Neuronal stem cell (in vitro differentiated cells): ENCODE measurements around the gene C16orf95.

Experiments
- DNase-seq: peaks from one replicate; pipeline ENCODE4 v3.0.0-alpha.2; 2013; ENCODE audit warnings: low spot score
- H2AFZ ChIP-seq: one replicate; pipeline ENCODE4 v1.6.1; 2013; ENCODE audit warnings: mild to moderate bottlenecking, low read length, inconsistent platforms
- H2AK5ac ChIP-seq: 2 replicates; pipeline ENCODE4 v1.6.1; 2013; ENCODE audit warnings: low read depth, mild to moderate bottlenecking, inconsistent platforms, low read length, moderate library complexity, mixed read lengths
- H2BK120ac ChIP-seq: 2 replicates; pipeline ENCODE4 v1.6.1; 2013; ENCODE audit warnings: low read depth, mild to moderate bottlenecking, inconsistent platforms, low read length, moderate library complexity, mixed read lengths
- H2BK12ac ChIP-seq: one replicate; pipeline ENCODE4 v1.6.1; 2013; ENCODE audit warnings: low read length, inconsistent platforms
- H2BK15ac ChIP-seq: 2 replicates; pipeline ENCODE4 v1.6.1; 2013; ENCODE audit warnings: mild to moderate bottlenecking, low read length, inconsistent platforms, mixed read lengths
- H2BK5ac ChIP-seq: one replicate; pipeline ENCODE4 v1.6.1; 2013; ENCODE audit warnings: inconsistent platforms, mild to moderate bottlenecking, low read length, moderate library complexity
- H3K14ac ChIP-seq: one replicate; pipeline ENCODE4 v1.6.1; 2013; ENCODE audit warnings: low read length, inconsistent platforms
- H3K18ac ChIP-seq: 2 replicates; pipeline ENCODE4 v1.6.1; 2013; ENCODE audit warnings: low read length, inconsistent platforms
- H3K23ac ChIP-seq: 2 replicates; pipeline ENCODE4 v1.6.1; 2013; ENCODE audit warnings: low read depth, mild to moderate bottlenecking, mixed read lengths, low read length, inconsistent platforms; ENCODE audit not compliant: poor library complexity
- H3K27ac ChIP-seq: replicated peaks from 3 replicates; pipeline ENCODE4 v1.5.1; 2013; ENCODE audit warnings: low read length, inconsistent platforms
- H3K27me3 ChIP-seq, 3 experiments: 2 replicates each; pipeline ENCODE4 v1.6.1; 2013; ENCODE audit warnings: low read length in 3 of 3, mild to moderate bottlenecking in 2 of 3, inconsistent platforms in 1 of 3, low read depth in 1 of 3, mixed read lengths in 1 of 3, moderate library complexity in 1 of 3; ENCODE audit not compliant: control insufficient read depth in 3 of 3, insufficient read depth in 3 of 3
- H3K36me3 ChIP-seq, 2 donors: replicated peaks in 1 of 2; 2 replicates each; pipeline ENCODE4 v1.6.1; 2013; ENCODE audit warnings: low read length in 2 of 2; ENCODE audit not compliant: control insufficient read depth in 2 of 2, insufficient read depth in 2 of 2
- H3K4ac ChIP-seq: 2 replicates; pipeline ENCODE4 v1.6.1; 2013; ENCODE audit warnings: inconsistent platforms, mild to moderate bottlenecking, low read length, moderate library complexity
- H3K4me1 ChIP-seq, 2 donors: 1 replicate in 1 of 2; 2 replicates in 1 of 2; pipeline ENCODE4 v1.6.1; 2013; ENCODE audit warnings: low read length in 2 of 2, low read depth in 1 of 2; ENCODE audit not compliant: control insufficient read depth in 2 of 2, insufficient read depth in 1 of 2
- H3K4me2 ChIP-seq: one replicate; pipeline ENCODE4 v1.6.1; 2013; ENCODE audit warnings: mild to moderate bottlenecking, low read length, inconsistent platforms; ENCODE audit not compliant: insufficient read depth, poor library complexity, severe bottlenecking
- H3K4me3 ChIP-seq, 2 donors: 2 replicates each; pipeline ENCODE4 v1.5.1; 2013; ENCODE audit warnings: low read length in 2 of 2, mild to moderate bottlenecking in 2 of 2, inconsistent platforms in 1 of 2, moderate library complexity in 1 of 2
- H3K79me1 ChIP-seq: one replicate; pipeline ENCODE4 v1.6.1; 2013; ENCODE audit warnings: low read depth, mild to moderate bottlenecking, inconsistent platforms, low read length, moderate library complexity
- H3K9ac ChIP-seq: one replicate; pipeline ENCODE4 v1.6.1; 2013; ENCODE audit warnings: mild to moderate bottlenecking, low read depth, low read length, inconsistent platforms; ENCODE audit not compliant: poor library complexity
- H3K9me3 ChIP-seq, 2 donors: replicated peaks in 1 of 2; 2 replicates each; pipeline versions ENCODE3 to v1.6.1; 2013; ENCODE audit warnings: low read length in 2 of 2, mild to moderate bottlenecking in 2 of 2, inconsistent platforms in 1 of 2, low read depth in 1 of 2, mixed read lengths in 1 of 2, moderate library complexity in 1 of 2; ENCODE audit not compliant: control insufficient read depth in 2 of 2, insufficient read depth in 1 of 2
- H4K8ac ChIP-seq: one replicate; pipeline ENCODE4 v1.6.1; 2013; ENCODE audit warnings: low read depth, mild to moderate bottlenecking, inconsistent platforms, low read length, moderate library complexity
- H4K91ac ChIP-seq: one replicate; pipeline ENCODE4 v1.6.1; 2013; ENCODE audit warnings: low read length, low read depth, mild to moderate bottlenecking, inconsistent platforms; ENCODE audit not compliant: poor library complexity
- WGBS, 2 donors: extraction: QIAGEN DNeasy Blood & Tissue Kit; methylation state at CpG; one replicate each; pipeline ENCODE4 v1.1.7; 2013; ENCODE audit warnings: missing lambda C conversion rate in 2 of 2, mixed read lengths in 1 of 2; ENCODE audit not compliant: insufficient read length in 2 of 2, insufficient replicate concordance in 1 of 2; ENCODE audit errors: extremely low coverage in 2 of 2; 5-methylcytosine and 5-hydroxymethylcytosine counted together

C16orf95 gene

DNA sequence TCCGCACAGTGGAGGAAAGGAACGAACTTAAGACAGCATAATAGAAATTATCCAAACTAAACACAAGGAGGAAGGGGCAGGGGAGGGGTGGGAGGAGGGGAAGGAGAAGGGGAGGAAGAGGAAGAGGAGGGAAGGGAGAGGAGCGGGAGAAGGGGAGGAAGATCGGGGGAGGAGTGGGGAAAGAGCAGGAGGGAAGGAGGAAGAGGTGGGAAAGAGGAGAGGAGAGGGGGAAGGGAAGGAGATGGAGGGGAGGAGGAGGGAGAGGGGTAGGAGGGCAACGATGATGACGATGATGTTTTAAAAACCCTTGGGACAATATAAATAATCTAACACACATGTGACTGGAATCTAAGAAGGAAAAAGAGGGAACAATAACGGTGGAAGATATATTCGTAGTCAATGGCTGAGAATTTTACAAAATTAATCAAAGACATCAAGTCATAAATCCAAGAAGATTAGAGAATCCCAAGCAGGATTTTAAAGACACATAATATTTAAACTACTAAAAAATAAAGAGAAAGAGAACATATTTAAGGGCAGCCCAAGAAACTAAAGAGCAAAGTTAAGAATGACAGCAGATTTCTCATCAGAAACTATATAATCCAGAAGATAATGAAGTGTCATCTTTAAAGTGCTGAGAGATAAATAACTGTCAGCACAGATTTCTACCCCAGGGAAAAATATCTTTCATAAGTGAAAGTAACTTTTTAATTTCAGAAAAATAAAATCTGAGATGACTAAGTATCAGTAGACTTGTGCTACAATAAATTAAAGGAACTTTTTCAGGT lies 30.2 kb downstream of the C16orf95 start:
- no peak overlapping the region for H3K27ac ChIP-seq
- no peaks in the 10 kb centered on the region for H3K27me3 ChIP-seq
- no peak overlapping the region for H3K4ac ChIP-seq
- H3K9me3 ChIP-seq = peaks cover 2 to 6% of the 10 kb centered on the region in 2 donors
- H2BK5ac ChIP-seq = no peak overlapping the region
- no peak overlapping the region for H3K14ac ChIP-seq
- no peak overlapping the region for H3K4me2 ChIP-seq
- no peak overlapping the region for H4K8ac ChIP-seq
- no peak overlapping the region for H2BK12ac ChIP-seq
- H2AFZ ChIP-seq = no peak overlapping the region
- H3K4me1 ChIP-seq = peaks cover 0 to 4% of the 10 kb centered on the region in 2 donors
- no peak overlapping the region for H3K18ac ChIP-seq
- no peaks in the 10 kb centered on the region for H3K79me1 ChIP-seq
- no peak overlapping the region for H2AK5ac ChIP-seq
- no peak overlapping the region for H2BK120ac ChIP-seq
- H3K23ac ChIP-seq = no peak overlapping the region
- WGBS, 2 donors = no CpG with 5 or more reads among the region's 8 CpGs
- H3K36me3 ChIP-seq = no peaks in the 10 kb centered on the region
- H3K4me3 ChIP-seq = no peak overlapping the region
- no peak overlapping the region for H4K91ac ChIP-seq
- no peak overlapping the region for H2BK15ac ChIP-seq
- no peak overlapping the region for H3K9ac ChIP-seq
- DNase-seq = no peak

DNA sequence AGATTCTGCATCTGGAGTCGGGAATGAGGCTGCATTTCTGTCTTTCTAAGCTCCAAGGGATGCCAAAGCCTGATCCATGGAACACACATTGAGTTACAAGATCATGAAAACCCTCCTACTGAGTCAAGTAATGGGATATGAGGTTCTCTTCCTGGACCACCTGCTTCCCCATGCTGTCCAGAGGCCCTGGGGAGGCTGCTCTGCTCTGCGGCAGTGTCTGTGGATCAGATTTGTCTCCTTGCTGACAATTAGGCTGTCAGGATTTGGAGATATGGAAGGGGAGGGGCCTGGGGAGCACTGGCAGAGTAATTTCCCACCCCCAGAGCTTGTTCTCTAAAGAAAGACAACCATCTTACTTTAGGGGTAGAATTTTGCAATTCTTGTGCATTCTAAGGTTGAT lies 33.0 kb downstream of the C16orf95 start:
- Histone ChIP-seq H2BK12ac (no peak overlapping the region), H2BK120ac (no peak overlapping the region), H2BK5ac (no peak overlapping the region), H2AK5ac (no peak overlapping the region), H3K36me3 (no peaks in the 10 kb centered on the region), H3K79me1 (no peaks in the 10 kb centered on the region), H3K4me2 (no peak overlapping the region), H4K91ac (no peak overlapping the region), H3K27ac (no peak overlapping the region), H3K23ac (no peak overlapping the region), H3K4me3 (no peak overlapping the region), H3K18ac (no peak overlapping the region), H4K8ac (no peak overlapping the region), H3K4me1 (peaks cover 0 to 4% of the 10 kb centered on the region in 2 donors), H2AFZ (no peak overlapping the region), H3K4ac (no peak overlapping the region), H3K9ac (no peak overlapping the region), H2BK15ac (no peak overlapping the region), H3K27me3 (no peaks in the 10 kb centered on the region), H3K14ac (no peak overlapping the region), H3K9me3 (no peaks in the 10 kb centered on the region)
- WGBS, 2 donors = no CpG with 5 or more reads among the region's 2 CpGs
- DNase-seq = no peak

DNA sequence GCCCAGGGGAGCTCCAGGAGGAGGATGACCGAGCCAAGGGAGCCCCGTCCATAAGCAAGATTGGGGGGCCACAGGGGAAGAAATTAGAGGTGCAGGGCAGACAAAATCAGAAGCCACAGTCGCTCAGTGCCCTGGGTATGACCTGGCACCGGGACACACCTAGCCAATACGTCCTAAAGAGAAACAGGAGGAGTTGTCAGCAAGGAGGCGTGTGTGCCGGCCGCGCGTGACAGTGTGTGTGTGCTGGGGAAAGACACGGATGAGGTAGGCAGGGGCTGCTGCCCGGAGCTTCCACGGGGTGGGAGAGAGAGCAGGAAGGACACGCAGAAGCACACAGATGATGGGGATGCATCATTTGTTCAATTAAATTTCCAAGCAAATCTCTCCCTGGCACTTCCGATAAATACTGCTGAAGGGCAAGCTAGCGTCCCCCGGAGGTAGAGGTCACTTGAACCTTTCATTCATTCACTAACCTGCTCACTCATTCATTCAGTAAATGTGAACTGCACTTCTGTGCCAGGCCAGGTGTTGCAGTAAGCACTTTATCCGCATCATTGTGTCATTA lies 38.0 kb downstream of the C16orf95 start:
- H3K4me3 ChIP-seq = no peak overlapping the region
- H3K23ac ChIP-seq = peak overlapping the region; percentile 16
- H3K27ac ChIP-seq = no peak overlapping the region
- peak overlapping the region; percentile 94 for H3K9ac ChIP-seq
- peak overlapping the region; percentile 73 for H3K18ac ChIP-seq
- H3K4ac ChIP-seq = no peak overlapping the region
- DNase-seq = no peak
- no peaks in the 10 kb centered on the region for H3K36me3 ChIP-seq
- H2AFZ ChIP-seq = peak overlapping the region; percentile 80
- no peak overlapping the region for H3K14ac ChIP-seq
- H4K91ac ChIP-seq = no peak overlapping the region
- no CpG with 5 or more reads among the region's 18 CpGs for WGBS, 2 donors
- H2BK5ac ChIP-seq = no peak overlapping the region
- no peak overlapping the region for H2BK120ac ChIP-seq
- H3K27me3 ChIP-seq = no peaks in the 10 kb centered on the region
- H3K9me3 ChIP-seq = no peaks in the 10 kb centered on the region
- H3K4me1 ChIP-seq = peaks cover 6 to 10% of the 10 kb centered on the region in 2 donors
- no peak overlapping the region for H2BK12ac ChIP-seq
- no peak overlapping the region for H2AK5ac ChIP-seq
- no peak overlapping the region for H3K4me2 ChIP-seq
- H3K79me1 ChIP-seq = no peaks in the 10 kb centered on the region
- H4K8ac ChIP-seq = no peak overlapping the region
- no peak overlapping the region for H2BK15ac ChIP-seq

DNA sequence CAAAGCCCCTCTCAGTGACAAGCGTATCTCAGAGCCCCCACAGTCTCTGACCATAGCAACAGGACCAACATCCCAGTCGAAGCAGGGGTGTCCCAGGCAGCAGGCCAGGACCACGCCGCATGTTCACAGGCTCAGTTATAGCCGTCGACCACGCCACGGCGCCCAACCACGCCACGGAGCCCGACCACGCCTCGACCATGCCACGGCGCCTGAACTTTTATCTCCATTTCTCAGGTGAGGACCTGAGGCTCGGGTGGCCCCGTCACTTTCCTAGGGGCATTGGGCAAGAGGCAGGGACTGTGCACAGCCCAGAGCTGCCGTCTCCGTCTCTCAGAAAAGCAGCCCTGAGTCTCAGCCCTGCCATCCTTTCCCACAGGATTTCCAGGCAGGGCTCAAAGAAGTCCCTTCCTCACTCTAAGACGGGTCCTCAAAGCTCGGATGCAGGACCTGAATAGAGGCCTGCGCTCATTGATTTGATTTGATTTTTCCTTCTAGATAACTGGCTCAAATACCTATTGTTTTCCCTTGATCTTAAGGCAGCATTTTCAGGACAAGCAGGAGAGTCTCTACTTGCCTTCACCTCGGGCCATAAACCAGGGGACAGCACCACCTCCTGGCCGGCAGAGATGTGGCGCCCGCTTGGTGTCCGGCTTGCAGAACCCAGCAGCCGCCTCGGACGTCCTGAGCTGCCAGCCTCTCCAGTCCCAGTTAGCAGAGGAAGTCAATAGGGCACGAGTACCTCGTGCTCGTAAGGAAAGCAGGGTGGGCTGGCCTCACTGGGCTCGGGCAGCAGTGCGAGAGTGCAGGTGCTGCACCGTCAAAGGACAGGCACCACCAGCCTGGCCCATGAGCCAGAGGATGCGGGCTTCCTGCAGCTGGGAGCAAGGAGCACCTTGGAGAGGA lies 38.8 kb downstream of the C16orf95 start:
- Histone ChIP-seq H3K4me2 (no peak overlapping the region), H2BK120ac (no peak overlapping the region), H2BK5ac (no peak overlapping the region), H3K27me3 (no peaks in the 10 kb centered on the region), H3K79me1 (no peaks in the 10 kb centered on the region), H3K27ac (no peak overlapping the region), H3K4me1 (peaks cover 2 to 10% of the 10 kb centered on the region in 2 donors), H2BK12ac (no peak overlapping the region), H3K9me3 (no peaks in the 10 kb centered on the region), H4K8ac (no peak overlapping the region), H3K14ac (no peak overlapping the region), H2AFZ (peak overlapping the region; percentile 80), H4K91ac (no peak overlapping the region), H3K4ac (no peak overlapping the region), H2AK5ac (peak overlapping the region; percentile 13), H3K23ac (peak overlapping the region; percentile 16), H3K36me3 (no peaks in the 10 kb centered on the region), H3K9ac (peak overlapping the region; percentile 94), H3K18ac (peak overlapping the region; percentile 73), H3K4me3 (no peak overlapping the region), H2BK15ac (no peak overlapping the region)
- peak; percentile 65 for DNase-seq
- WGBS, 2 donors = no CpG with 5 or more reads among the region's 38 CpGs
